Measurements from ENCODE around the gene RCN2.

The RCN2 gene

DNA sequence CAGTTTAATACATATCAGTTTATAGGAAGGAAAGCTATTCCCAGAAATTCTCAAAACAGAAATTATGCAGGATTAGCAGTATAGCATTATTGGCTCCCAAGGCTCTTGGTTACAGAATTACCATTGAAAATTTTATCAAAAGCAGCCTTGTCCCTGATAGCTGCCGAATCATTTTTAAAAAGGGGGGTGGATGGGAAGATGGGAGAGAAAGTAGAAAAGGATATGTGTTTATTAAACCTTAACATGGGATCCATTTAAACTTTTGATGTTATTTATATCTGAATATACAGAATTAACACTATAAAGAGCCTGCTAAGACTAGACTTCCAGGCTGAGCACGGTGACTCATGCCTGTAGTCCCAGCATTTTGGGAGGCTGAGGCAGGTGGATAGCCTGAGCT lies 10.8 kb downstream of the RCN2 start:
- no peak for DNase-seq (ENCODE audit: low read depth in 1 of 2, low spot score in 1 of 2)
- H3K4me3 ChIP-seq (replicated peaks; ENCODE audit: insufficient read depth, low read length) = no peak overlapping the region
- TF ChIP-seq POLR2AphosphoS5 (IDR thresholded peaks at IDR 0.05; ENCODE audit: low read depth) (no peak), REST (IDR thresholded peaks at IDR 0.05; ENCODE audit: insufficient replicate concordance, low read depth) (no peak), GABPA (IDR thresholded peaks at IDR 0.05; ENCODE audit: low read depth) (no peak), SPI1 (IDR thresholded peaks at IDR 0.05; ENCODE audit: borderline replicate concordance, low read depth) (no peak)
- TF ChIP-seq, protein P1, sequence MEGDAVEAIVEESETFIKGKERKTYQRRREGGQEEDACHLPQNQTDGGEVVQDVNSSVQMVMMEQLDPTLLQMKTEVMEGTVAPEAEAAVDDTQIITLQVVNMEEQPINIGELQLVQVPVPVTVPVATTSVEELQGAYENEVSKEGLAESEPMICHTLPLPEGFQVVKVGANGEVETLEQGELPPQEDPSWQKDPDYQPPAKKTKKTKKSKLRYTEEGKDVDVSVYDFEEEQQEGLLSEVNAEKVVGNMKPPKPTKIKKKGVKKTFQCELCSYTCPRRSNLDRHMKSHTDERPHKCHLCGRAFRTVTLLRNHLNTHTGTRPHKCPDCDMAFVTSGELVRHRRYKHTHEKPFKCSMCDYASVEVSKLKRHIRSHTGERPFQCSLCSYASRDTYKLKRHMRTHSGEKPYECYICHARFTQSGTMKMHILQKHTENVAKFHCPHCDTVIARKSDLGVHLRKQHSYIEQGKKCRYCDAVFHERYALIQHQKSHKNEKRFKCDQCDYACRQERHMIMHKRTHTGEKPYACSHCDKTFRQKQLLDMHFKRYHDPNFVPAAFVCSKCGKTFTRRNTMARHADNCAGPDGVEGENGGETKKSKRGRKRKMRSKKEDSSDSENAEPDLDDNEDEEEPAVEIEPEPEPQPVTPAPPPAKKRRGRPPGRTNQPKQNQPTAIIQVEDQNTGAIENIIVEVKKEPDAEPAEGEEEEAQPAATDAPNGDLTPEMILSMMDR (IDR thresholded peaks at IDR 0.05; ENCODE audit: insufficient read depth, low read length) = no peak
- no peaks in the 10 kb centered on the region for H3K27me3 ChIP-seq (ENCODE audit: insufficient read depth, poor library complexity, severe bottlenecking)
- H3K27ac ChIP-seq (replicated peaks) = no peak overlapping the region

DNA sequence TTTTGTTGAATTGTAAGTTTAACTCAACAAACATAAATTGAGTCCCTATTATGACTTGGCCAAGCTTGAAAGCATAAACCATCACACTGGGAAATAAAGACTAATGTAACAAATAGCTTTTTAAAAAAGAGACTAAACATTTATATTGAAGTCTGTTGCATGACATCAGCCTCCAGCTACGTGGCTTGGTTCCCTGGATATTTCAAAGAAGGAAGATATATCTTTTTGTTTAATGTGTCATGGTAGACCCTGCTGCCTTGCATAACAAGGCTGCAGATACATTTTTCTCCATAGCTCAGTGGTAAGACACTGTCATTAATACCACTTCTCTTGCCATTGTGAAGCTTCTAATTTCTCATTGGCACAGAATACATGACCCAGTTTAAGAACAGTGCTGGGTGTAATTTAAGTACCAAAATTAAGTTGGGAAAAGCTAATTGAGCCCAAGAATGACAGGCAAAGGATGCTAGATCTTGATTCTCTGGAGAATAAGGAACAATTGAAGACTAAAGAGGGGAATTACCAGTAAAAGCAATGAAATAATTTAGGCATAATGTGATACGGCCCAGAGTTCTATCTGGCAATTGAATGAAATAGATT lies 14.0 kb downstream of the RCN2 start:
- Histone ChIP-seq H3K4me3 (replicated peaks; ENCODE audit: insufficient read depth, low read length) (no peak overlapping the region), H3K27ac (replicated peaks) (no peak overlapping the region), H3K27me3 (ENCODE audit: insufficient read depth, poor library complexity, severe bottlenecking) (no peaks in the 10 kb centered on the region)
- no peak for DNase-seq (ENCODE audit: low read depth in 1 of 2, low spot score in 1 of 2)
- TF ChIP-seq GABPA (IDR thresholded peaks at IDR 0.05; ENCODE audit: low read depth) (no peak), REST (IDR thresholded peaks at IDR 0.05; ENCODE audit: insufficient replicate concordance, low read depth) (no peak), POLR2AphosphoS5 (IDR thresholded peaks at IDR 0.05; ENCODE audit: low read depth) (no peak), SPI1 (IDR thresholded peaks at IDR 0.05; ENCODE audit: borderline replicate concordance, low read depth) (no peak)
- TF ChIP-seq, protein P1 (IDR thresholded peaks at IDR 0.05; ENCODE audit: insufficient read depth, low read length) = no peak

DNA sequence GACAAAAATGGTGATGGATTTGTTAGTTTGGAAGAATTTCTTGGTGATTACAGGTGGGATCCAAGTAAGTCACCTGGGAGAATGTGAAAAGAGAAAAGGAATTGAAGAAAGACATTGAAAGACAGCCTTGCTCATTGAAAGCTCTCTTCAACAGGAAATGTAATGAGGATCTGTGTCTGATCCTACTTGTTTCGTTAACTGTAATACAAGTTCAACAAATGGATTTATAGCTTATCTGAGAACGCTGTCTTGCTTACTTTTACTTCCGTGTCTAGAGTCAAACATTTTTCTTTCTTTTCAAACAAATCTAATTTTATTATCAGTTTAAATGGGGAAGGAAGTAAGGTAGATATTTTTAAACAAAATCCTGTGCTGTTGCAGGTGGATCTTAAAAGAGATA lies 15.9 kb downstream of the RCN2 start:
- Histone ChIP-seq H3K27ac (replicated peaks) (no peak overlapping the region), H3K4me3 (replicated peaks; ENCODE audit: insufficient read depth, low read length) (no peak overlapping the region), H3K27me3 (ENCODE audit: insufficient read depth, poor library complexity, severe bottlenecking) (no peaks in the 10 kb centered on the region)
- no peak for DNase-seq (ENCODE audit: low read depth in 1 of 2, low spot score in 1 of 2)
- TF ChIP-seq SPI1 (IDR thresholded peaks at IDR 0.05; ENCODE audit: borderline replicate concordance, low read depth) (no peak), REST (IDR thresholded peaks at IDR 0.05; ENCODE audit: insufficient replicate concordance, low read depth) (no peak), GABPA (IDR thresholded peaks at IDR 0.05; ENCODE audit: low read depth) (no peak), POLR2AphosphoS5 (IDR thresholded peaks at IDR 0.05; ENCODE audit: low read depth) (no peak)
- TF ChIP-seq, protein P1 (IDR thresholded peaks at IDR 0.05; ENCODE audit: insufficient read depth, low read length) = no peak

All from HL-60 (cell line).